Subcutaneous adipose tissue (tissue), 4 donors: ENCODE measurements around the gene SBSN. TPM values are rescaled to one million over a fixed set of nuclear protein-coding genes. Genes with fewer than 3 reads are reported as not detected.

Experiments used
- total RNA-seq, 4 donors: library from RNA; depleted of rRNA; stranded (reverse); fragments of >200 nt; gene quantifications; one replicate each; pipeline ENCODE4 v1.1.0, GENCODE V29; 2016
- TF ChIP-seq, protein P1 (sequence below): fragments of 450-650 bp; IDR thresholded peaks from one replicate; pipeline ENCODE4 v1.5.1; 2016; ENCODE audit warnings: low read depth, mild to moderate bottlenecking, control low read depth, antibody characterized with exemption, moderate library complexity

The SBSN gene
- total RNA-seq, 4 donors from 2014 or later, result not detected

GRCh38 chr19:35509018-35509652, 19.0 kb downstream of the SBSN start:
- TF ChIP-seq, protein P1, sequence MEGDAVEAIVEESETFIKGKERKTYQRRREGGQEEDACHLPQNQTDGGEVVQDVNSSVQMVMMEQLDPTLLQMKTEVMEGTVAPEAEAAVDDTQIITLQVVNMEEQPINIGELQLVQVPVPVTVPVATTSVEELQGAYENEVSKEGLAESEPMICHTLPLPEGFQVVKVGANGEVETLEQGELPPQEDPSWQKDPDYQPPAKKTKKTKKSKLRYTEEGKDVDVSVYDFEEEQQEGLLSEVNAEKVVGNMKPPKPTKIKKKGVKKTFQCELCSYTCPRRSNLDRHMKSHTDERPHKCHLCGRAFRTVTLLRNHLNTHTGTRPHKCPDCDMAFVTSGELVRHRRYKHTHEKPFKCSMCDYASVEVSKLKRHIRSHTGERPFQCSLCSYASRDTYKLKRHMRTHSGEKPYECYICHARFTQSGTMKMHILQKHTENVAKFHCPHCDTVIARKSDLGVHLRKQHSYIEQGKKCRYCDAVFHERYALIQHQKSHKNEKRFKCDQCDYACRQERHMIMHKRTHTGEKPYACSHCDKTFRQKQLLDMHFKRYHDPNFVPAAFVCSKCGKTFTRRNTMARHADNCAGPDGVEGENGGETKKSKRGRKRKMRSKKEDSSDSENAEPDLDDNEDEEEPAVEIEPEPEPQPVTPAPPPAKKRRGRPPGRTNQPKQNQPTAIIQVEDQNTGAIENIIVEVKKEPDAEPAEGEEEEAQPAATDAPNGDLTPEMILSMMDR, result no peak

DNA sequence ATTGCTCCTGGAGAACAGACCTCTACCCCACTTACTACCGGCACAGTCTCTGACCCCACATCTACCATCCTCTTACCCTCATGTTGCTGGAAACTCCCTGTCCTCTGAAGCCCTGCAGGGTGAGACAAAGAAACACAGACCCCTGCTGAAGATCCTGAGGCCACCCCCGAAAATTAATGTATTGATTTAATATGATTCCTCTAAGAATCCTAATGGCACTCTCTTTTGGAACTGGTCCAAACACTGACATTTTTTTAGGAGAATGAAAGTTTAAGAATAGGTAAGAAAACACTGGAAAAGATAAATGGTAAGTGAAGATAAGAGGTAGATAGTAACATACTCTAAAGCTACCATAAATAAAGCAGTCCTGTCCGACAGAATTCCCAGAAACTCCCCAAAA, 20.0 kb downstream of the SBSN start:
- TF ChIP-seq, protein P1, result no peak

DNA sequence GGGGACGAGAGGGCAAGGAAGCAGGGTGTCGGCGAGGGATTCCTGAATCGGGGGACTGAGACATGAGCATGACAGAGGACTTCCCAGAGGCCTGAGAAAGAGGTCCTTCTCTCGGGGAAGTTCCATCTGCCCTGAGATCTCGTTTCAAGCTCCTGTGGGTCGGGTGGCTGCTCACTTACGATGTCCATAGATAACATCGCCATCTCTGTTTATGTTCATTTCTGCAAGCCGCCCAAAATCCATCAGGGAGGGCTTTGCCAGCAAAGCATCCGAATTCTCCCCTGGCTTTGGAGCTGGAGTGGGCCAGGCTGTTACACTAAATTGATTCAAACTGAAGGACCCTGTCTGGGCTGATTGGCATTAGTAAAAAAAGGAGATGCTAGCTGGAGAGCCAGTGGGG, 20.6 kb downstream of the SBSN start:
- TF ChIP-seq, protein P1, result no peak

DNA sequence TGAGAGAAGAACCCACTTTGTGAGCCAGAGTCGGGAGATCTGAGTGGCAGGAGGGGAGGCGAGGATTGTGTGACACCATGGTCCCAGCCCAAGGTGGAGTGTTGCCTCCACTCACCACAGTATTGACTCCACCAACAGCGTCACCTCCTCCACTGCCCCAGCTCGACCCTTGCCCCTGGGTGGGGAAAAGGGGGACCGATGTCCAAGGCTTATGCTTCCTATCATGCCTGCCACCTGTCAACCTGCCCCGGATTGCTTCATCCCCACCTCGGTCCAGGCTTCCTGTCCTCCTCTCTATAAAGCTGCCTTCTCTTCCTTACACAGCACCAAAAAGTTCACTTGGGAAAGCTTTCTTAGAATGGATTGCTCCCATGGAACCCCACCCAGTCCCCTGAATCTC, 22.1 kb downstream of the SBSN start:
- TF ChIP-seq, protein P1, result no peak

- TF ChIP-seq, protein P1, result no peak
These were observed 25.4 kb downstream of the SBSN start for GRCh38 chr19:35502751-35503150.

DNA sequence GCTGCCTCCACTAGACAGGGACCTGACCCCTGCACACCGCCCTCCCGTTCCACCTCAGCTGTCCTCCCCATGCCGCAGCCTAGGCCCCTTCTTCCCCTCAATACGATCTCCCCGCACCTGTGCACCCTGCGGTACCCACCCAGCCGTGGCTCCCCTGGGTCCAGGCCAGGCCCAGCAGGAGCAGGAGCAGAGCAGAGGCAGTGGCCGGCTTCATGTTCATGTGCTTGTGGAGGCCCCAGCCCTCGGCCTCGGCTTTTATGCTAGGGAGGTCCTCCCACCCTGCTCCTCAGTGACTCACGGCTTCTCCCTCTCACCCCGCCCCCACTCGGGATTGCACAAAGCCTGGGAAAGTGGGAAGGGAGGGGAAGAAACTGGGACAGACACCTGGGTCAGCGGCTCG, 26.4 kb downstream of the SBSN start:
- TF ChIP-seq, protein P1, result no peak

GRCh38 chr19:35500611-35501010, 27.5 kb downstream of the SBSN start:
- TF ChIP-seq, protein P1, result no peak
